Endothelial cell of coronary artery (primary cell): ENCODE data around the gene WDR46. TPM values are rescaled to one million over a fixed set of nuclear protein-coding genes. Genes with fewer than 3 reads are reported as not detected.

ENCODE experiments used
- total RNA-seq: library from RNA; depleted of rRNA; stranded (reverse); fragments of >200 nt; gene quantifications from 2 replicates; pipeline ENCODE4 v1.2.3, GENCODE V29; 2014

The WDR46 gene
- total RNA-seq = 89.8 and 104 TPM in 2 replicates

DNA sequence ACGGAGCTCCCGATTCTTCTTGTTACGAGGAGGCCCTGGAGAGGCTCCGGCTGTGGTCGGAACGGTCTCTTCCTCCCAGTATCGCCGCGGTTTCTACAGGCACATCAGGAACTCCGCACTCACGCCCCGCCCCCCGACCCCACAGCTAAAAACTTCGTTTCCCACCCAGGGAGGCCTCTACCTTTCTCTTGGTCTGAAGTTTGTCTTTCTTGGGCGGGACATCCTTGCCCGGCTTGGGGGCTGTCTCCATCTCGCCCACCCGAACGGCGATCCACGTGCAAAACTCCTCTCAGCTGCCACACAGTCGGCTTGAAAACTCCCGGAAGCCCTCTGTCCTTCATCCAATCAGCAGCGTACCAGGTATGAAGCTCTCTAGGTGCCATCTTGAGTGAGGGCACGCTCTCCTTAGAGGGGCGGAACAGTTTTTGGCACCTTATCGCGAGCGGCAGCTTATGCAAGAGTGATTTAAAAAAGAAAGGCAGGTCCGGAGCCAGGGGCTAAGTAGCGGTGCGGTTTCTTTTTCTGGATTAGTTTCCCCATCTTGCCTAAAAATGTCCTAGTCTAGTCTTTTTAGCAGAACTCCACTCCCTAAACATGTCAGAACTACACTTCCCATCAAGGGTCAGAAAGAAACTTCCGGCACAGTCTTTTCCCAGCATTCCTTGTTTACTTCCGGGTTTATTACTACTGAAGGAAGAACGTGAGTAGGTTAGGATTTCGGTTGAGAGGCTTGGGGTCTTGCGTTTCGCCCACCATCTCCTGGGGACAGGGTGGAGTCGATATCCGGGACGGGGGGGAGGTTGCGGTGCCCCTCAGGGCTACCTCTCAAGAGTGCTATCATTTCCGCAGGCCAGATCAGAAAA lies at the start of gene WDR46, which contains the start of gene PFDN6:
TSS of gene WDR46 (minus strand) at position 319 of the 863 bp plus-strand sequence. CDS start at position 250, 69 bp downstream.
TSS of gene PFDN6 (plus strand) at position 681 of the 863 bp plus-strand sequence. CDS start 256 bp downstream, outside the sequence.

GRCh38 chr6:33317669-33318425 lies 28.8 kb upstream of the WDR46 start, which contains the start of gene ZBTB22:
TSS of gene ZBTB22 (minus strand) at chr6:33317744. CDS start at chr6:33316916, 828 bp downstream.

GRCh38 chr6:33313709-33314514 lies 24.9 kb upstream of the WDR46 start, which contains the start of gene TAPBP:
TSS of gene TAPBP (minus strand) at chr6:33314078. CDS start at chr6:33314041, 37 bp downstream.

DNA sequence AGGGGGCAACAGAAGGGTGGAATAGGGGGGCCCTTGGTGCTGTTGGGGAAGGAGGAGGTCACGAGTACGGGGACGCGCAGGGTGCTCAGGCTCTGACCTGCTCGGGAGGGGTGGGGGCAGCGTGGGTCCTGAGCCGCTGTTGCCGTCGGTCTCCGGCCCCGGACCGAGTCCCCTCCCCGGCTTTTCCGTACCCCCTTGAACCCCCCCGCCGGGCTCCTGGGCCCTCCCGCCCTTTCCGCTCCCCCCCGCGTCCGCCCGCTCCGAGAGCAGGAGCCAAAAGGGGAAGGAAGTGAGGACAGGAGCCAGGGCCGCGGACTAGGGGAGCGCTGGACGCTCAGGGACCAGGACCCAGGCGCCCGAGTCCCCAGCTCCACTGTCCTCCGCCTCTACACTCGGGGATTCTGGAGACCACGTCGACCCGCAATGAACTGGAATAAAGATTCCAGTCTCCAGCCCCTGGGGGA lies 9.8 kb upstream of the WDR46 start, which contains the start of gene RGL2:
TSS of gene RGL2 (minus strand) at position 170 of the 464 bp plus-strand sequence. CDS start 332 bp downstream, outside the sequence.

DNA sequence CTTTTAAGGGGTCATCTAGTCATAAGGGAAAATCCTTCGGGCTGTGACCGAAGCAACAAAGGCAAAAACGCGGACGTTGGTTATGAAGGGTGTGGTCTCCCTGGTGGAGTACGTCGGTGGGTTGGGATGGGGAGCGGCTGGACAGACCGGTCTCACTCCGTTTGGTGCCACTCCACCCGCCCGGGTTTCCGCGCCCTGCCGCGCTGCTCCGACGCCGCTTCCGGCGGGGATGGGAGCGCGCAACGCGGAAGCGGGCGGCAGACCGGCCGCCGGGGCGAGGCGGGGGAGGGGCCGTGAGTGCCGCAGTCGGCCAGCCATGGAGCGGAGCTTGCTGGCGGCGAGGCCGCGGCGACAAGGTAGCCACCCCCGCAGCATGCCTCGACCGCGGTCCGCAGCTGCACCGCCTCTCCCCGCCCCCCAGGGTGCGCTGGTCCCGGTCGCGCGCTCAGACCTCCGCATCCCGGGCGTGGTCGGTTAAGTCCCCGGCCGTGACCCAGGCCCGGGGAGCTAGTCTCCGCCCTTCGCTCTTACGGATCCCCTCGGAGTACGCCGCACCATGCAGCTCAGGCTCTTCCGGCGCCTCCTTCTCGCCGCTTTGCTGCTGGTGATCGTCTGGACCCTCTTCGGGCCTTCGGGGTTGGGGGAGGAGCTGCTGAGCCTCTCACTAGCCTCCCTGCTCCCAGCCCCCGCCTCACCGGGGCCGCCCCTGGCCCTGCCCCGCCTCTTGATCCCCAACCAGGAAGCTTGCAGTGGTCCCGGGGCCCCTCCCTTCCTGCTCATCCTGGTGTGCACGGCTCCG lies 12.0 kb downstream of the WDR46 start, which contains the start of gene B3GALT4:
TSS of gene B3GALT4 (plus strand) at position 260 of the 799 bp plus-strand sequence. CDS start at position 557, 297 bp downstream.

DNA sequence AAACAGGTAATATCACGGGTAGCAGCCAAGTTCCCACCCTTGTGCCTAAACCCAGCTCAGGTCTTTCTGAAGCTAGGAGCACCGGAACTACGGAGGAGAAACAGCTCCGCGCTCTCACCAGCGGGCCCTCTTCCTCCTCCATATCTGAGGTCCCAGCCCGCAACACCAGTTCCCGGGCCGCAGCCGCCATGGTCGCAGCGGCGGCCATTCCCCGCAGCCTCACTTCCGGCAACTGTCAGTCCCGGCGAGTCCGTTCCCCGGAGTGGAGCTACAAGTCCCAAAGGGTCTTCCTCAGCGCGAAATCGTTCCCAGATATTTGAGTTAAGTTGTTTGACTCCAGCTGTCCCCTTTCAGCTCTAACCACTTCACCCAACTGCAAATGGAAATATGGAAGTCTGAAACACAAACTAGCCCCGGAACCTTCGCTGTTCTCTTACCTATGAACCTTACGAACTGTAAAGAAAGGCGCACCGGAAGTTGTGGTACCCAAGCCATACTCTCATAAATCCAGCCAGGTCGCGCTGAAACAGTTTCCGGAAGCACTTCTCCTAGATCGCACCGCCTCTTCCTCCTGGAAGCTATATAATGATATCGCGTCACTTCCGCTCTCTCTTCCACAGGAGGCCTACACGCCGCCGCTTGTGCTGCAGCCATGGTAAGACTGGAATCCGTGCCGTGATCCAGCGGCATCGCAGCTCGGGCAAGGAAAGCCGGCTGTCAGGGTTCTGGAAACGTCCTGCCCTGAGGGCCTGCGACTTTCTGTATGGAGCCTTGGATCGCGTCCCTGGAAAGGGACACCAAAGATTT lies 17.4 kb downstream of the WDR46 start, which contains the start of the genes RPS18 and VPS52:
TSS of gene RPS18 (plus strand) at position 608 of the 807 bp plus-strand sequence. CDS start at position 653, 45 bp downstream.
TSS of gene VPS52 (minus strand) at position 409 of the 807 bp plus-strand sequence. CDS start at position 208, 201 bp downstream.

Other genes with a start within 250 kb of the WDR46 start
- 1.9 and 3.5 TPM in 2 replicates for gene HLA-DPA1, start 215.6 kb downstream of the WDR46 start, total RNA-seq
- gene HLA-DPB1, start 213.2 kb downstream of the WDR46 start, total RNA-seq = 6.3 and 9.2 TPM in 2 replicates
- gene COL11A2, start 96.8 kb downstream of the WDR46 start, total RNA-seq = 0.09 and 0.19 TPM in 2 replicates
- gene RXRB, start 88.6 kb downstream of the WDR46 start, total RNA-seq = 18.3 and 20.6 TPM in 2 replicates
- 108 and 126 TPM in 2 replicates for gene SLC39A7, start 88.4 kb downstream of the WDR46 start, total RNA-seq
- gene HSD17B8, start 84.6 kb downstream of the WDR46 start, total RNA-seq = 3.6 and 4.7 TPM in 2 replicates
- gene RING1, start 80.7 kb downstream of the WDR46 start, total RNA-seq = 17.6 and 23.9 TPM in 2 replicates
- gene VPS52, start 17.4 kb downstream of the WDR46 start, total RNA-seq = 30.0 and 35.5 TPM in 2 replicates
- gene RPS18, start 17.2 kb downstream of the WDR46 start, total RNA-seq = 6,632 and 6,752 TPM in 2 replicates
- 2.1 and 3.3 TPM in 2 replicates for gene B3GALT4, start 12.1 kb downstream of the WDR46 start, total RNA-seq
- gene PFDN6, start 362 bp upstream of the WDR46 start, total RNA-seq = 47.1 and 52.0 TPM in 2 replicates
- 34.2 and 41.3 TPM in 2 replicates for gene RGL2, start 9.7 kb upstream of the WDR46 start, total RNA-seq
- gene TAPBP, start 24.8 kb upstream of the WDR46 start, total RNA-seq = 33.2 and 55.3 TPM in 2 replicates
- 11.2 and 18.4 TPM in 2 replicates for gene ZBTB22, start 28.5 kb upstream of the WDR46 start, total RNA-seq
- 54.9 and 68.0 TPM in 2 replicates for gene DAXX, start 33.7 kb upstream of the WDR46 start, total RNA-seq
- gene KIFC1, start 102.6 kb upstream of the WDR46 start, total RNA-seq = 8.0 and 25.3 TPM in 2 replicates
- 7.6 and 12.4 TPM in 2 replicates for gene PHF1, start 121.8 kb upstream of the WDR46 start, total RNA-seq
- 46.1 and 59.4 TPM in 2 replicates for gene CUTA, start 128.9 kb upstream of the WDR46 start, total RNA-seq
- gene SYNGAP1, start 130.8 kb upstream of the WDR46 start, total RNA-seq = 1.6 and 2.2 TPM in 2 replicates
- 5.5 and 5.9 TPM in 2 replicates for gene ZBTB9, start 165.3 kb upstream of the WDR46 start, total RNA-seq